Keratinocyte (primary cell): Measurements from ENCODE around the gene RASGRF2. TPM values are rescaled to one million over a fixed set of nuclear protein-coding genes. Genes with fewer than 3 reads are reported as not detected.

Source experiments
- DNase-seq: peaks from one replicate; pipeline ENCODE4 v3.0.0-alpha.2; 2011; ENCODE audit warnings: low read depth, missing footprints, low spot score
- FAIRE-seq: peaks from 2 replicates; lab custom pipeline; 2011; peaks lifted over from hg19 to GRCh38; lab: Jason Lieb, UNC
- H2AFZ ChIP-seq: 2 replicates; pipeline ENCODE4 v1.6.0; 2012; ENCODE audit warnings: low read length, control low read depth, inconsistent platforms; ENCODE audit not compliant: control insufficient read depth
- H3K27ac ChIP-seq: 2 replicates; pipeline ENCODE4 v1.5.1; 2011; ENCODE audit warnings: low read length; ENCODE audit not compliant: control insufficient read depth, insufficient read depth
- H3K27me3 ChIP-seq: 3 replicates; pipeline ENCODE4 v1.6.0; 2011; ENCODE audit warnings: low read length; ENCODE audit not compliant: control insufficient read depth, insufficient read depth; ENCODE audit errors: extremely low read depth
- H3K36me3 ChIP-seq, 2 experiments: 2 replicates in 1 of 2; 3 replicates in 1 of 2; pipeline ENCODE4 v1.5.1; 2011; ENCODE audit warnings: low read length in 2 of 2, mild to moderate bottlenecking in 1 of 2; ENCODE audit not compliant: control insufficient read depth in 2 of 2, insufficient read depth in 2 of 2; ENCODE audit errors: extremely low read depth in 1 of 2
- H3K4me1 ChIP-seq: 3 replicates; pipeline ENCODE4 v1.5.1; 2011; ENCODE audit warnings: low read length; ENCODE audit not compliant: control insufficient read depth, insufficient read depth; ENCODE audit errors: extremely low read depth
- H3K4me2 ChIP-seq: 3 replicates; pipeline ENCODE4 v1.6.0; 2011; ENCODE audit warnings: low read depth, low read length; ENCODE audit not compliant: control insufficient read depth, insufficient read depth; ENCODE audit errors: extremely low read depth
- H3K4me3 ChIP-seq, 3 experiments: fragments of 200-600 bp in 1 of 3; sonication (generic) in 1 of 3; 2 replicates in 2 of 3; 3 replicates in 1 of 3; pipeline ENCODE4 v1.5.1; 2011 to 2016; ENCODE audit warnings: low read length in 3 of 3, mild to moderate bottlenecking in 3 of 3, control low read depth in 2 of 3, inconsistent platforms in 1 of 3, low read depth in 1 of 3, mixed read lengths in 1 of 3, mixed run types in 1 of 3, moderate library complexity in 1 of 3; ENCODE audit not compliant: control insufficient read depth in 2 of 3, insufficient read depth in 2 of 3; ENCODE audit errors: extremely low read depth in 1 of 3
- H3K79me2 ChIP-seq: 2 replicates; pipeline ENCODE4 v1.6.0; 2012; ENCODE audit warnings: low read length; ENCODE audit not compliant: control insufficient read depth, insufficient read depth
- H3K9ac ChIP-seq: 3 replicates; pipeline ENCODE4 v1.6.0; 2011; ENCODE audit warnings: low read length; ENCODE audit not compliant: control insufficient read depth, insufficient read depth; ENCODE audit errors: extremely low read depth
- H3K9me1 ChIP-seq: 3 replicates; pipeline ENCODE4 v1.6.0; 2011; ENCODE audit warnings: low read length; ENCODE audit not compliant: control insufficient read depth, insufficient read depth; ENCODE audit errors: extremely low read depth
- H3K9me3 ChIP-seq: 2 replicates; pipeline ENCODE4 v1.5.1; 2012; ENCODE audit warnings: low read depth, low read length; ENCODE audit not compliant: control insufficient read depth
- H4K20me1 ChIP-seq: 3 replicates; pipeline ENCODE4 v1.6.0; 2011; ENCODE audit warnings: low read length; ENCODE audit not compliant: control insufficient read depth, insufficient read depth; ENCODE audit errors: extremely low read depth
- EZH2 ChIP-seq: IDR thresholded peaks from one replicate; pipeline ENCODE4 v1.6.1; 2012; ENCODE audit warnings: inconsistent platforms, mild to moderate bottlenecking, low read length, moderate library complexity
- dilution Hi-C: fragments of 300-500 bp; cut with MboI; formaldehyde crosslinking; loops from one replicate; pipeline ENCODE4 v1.7.0; 2020; ENCODE audit warnings: low sequenced_read_pairs; ENCODE audit not compliant: extremely low pct_ligation_motif_present
- polyA plus RNA-seq, 5 experiments: library from polyadenylated mRNA; depleted of rRNA in 3 of 5; stranded (reverse) in 3 of 5; stranded (forward) in 1 of 5; unstranded in 1 of 5; fragments of >200 nt; gene quantifications; 1 replicate in 1 of 5; 2 replicates in 3 of 5; 3 replicates in 1 of 5; pipeline versions ENCODE4 v1.2.1 to v1.2.3, GENCODE V29; 2011 to 2012; ENCODE audit warnings: missing spikeins in 2 of 5, low read depth in 1 of 5, low replicate concordance in 1 of 5
- TF ChIP-seq, protein P1 (sequence below), 3 experiments: IDR thresholded peaks in 1 of 3; conservative IDR thresholded peaks in 1 of 3; optimal IDR thresholded peaks in 1 of 3; 2 replicates in 2 of 3; 3 replicates in 1 of 3; pipeline versions ENCODE3 to v1.5.1; 2011; ENCODE audit warnings: low read length in 3 of 3, mild to moderate bottlenecking in 3 of 3, moderate library complexity in 2 of 3, control low read depth in 1 of 3, inconsistent platforms in 1 of 3; ENCODE audit not compliant: insufficient read depth in 2 of 3; ENCODE audit errors: extremely low read depth in 1 of 3

The RASGRF2 gene
- polyA plus RNA-seq, 1 donor (not counting 4 experiments of a cell fraction or from before 2014, with no cell fraction given) = 0.03 TPM

DNA sequence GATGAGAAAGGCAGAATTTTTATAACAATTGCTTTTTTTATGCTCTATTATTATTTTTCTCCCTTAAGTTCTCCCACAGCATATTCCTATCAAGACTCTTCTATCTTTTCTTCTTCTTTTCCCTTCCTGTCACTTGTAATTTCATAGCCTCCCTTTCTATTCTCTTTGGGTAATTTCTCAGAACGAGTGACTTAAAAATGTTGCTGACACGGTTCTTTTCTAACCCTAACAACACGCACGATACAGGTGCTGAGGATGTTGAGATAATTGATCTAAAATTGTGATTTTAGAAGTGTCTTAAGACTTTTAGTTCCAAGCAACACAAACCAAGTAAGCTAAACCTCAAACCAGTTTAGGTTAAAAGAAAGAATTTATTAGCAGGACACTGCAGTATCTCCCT lies 105.9 kb downstream of the RASGRF2 start:
- H3K9me1 ChIP-seq = no peaks in the 10 kb centered on the region
- FAIRE-seq (no peak), DNase-seq (no peak)
- H3K4me3 ChIP-seq = no peak overlapping the region
- H3K27me3 ChIP-seq = no peaks in the 10 kb centered on the region
- no peak for TF ChIP-seq EZH2
- TF ChIP-seq, protein P1, sequence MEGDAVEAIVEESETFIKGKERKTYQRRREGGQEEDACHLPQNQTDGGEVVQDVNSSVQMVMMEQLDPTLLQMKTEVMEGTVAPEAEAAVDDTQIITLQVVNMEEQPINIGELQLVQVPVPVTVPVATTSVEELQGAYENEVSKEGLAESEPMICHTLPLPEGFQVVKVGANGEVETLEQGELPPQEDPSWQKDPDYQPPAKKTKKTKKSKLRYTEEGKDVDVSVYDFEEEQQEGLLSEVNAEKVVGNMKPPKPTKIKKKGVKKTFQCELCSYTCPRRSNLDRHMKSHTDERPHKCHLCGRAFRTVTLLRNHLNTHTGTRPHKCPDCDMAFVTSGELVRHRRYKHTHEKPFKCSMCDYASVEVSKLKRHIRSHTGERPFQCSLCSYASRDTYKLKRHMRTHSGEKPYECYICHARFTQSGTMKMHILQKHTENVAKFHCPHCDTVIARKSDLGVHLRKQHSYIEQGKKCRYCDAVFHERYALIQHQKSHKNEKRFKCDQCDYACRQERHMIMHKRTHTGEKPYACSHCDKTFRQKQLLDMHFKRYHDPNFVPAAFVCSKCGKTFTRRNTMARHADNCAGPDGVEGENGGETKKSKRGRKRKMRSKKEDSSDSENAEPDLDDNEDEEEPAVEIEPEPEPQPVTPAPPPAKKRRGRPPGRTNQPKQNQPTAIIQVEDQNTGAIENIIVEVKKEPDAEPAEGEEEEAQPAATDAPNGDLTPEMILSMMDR (optimal IDR thresholded peaks at IDR 0.05 in 1 of 3, IDR thresholded peaks at IDR 0.05 in 1 of 3, conservative IDR thresholded peaks at IDR 0.05 in 1 of 3; ENCODE audit: extremely low read depth in 1 of 3, insufficient read depth in 2 of 3, low read length in 3 of 3) = no peak
- no peaks in the 10 kb centered on the region for H3K36me3 ChIP-seq
- no peak overlapping the region for H3K27ac ChIP-seq
- no peaks in the 10 kb centered on the region for H4K20me1 ChIP-seq
- no peak overlapping the region for H3K9ac ChIP-seq
- no peaks in the 10 kb centered on the region for H3K79me2 ChIP-seq
- no peaks in the 10 kb centered on the region for H3K9me3 ChIP-seq
- H3K4me1 ChIP-seq = no peaks in the 10 kb centered on the region
- H3K4me2 ChIP-seq = no peak overlapping the region
- no peak overlapping the region for H2AFZ ChIP-seq
- dilution Hi-C loops = no loop called here

DNA sequence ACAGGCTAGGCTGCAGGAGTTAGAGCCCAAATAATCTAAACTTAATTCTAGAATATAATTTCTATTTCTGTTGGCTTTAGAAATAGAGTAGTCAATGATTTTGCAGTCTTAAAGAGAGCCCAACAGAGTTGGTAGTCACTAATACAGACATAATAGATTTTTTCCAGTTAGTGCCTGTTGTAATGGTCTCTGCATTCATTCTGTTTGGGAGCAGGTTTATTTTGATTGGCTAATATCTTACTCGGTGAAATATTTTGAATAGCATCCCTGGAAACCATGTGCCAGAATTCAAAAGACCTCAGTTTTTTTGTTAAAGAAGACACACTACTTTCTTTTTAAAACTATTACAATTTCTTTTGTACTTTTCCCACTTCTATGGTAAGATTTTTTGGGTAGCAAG lies 107.2 kb downstream of the RASGRF2 start:
- Histone ChIP-seq H3K9me3 (no peaks in the 10 kb centered on the region), H3K36me3 (no peaks in the 10 kb centered on the region), H4K20me1 (no peaks in the 10 kb centered on the region), H3K27ac (no peak overlapping the region), H3K79me2 (no peaks in the 10 kb centered on the region), H3K27me3 (no peaks in the 10 kb centered on the region), H2AFZ (no peak overlapping the region), H3K9me1 (no peaks in the 10 kb centered on the region), H3K9ac (no peak overlapping the region), H3K4me1 (no peaks in the 10 kb centered on the region), H3K4me2 (no peak overlapping the region), H3K4me3 (no peak overlapping the region)
- FAIRE-seq (no peak), DNase-seq (no peak)
- dilution Hi-C loops = no loop called here
- TF ChIP-seq EZH2 = no peak
- TF ChIP-seq, protein P1 (optimal IDR thresholded peaks at IDR 0.05 in 1 of 3, IDR thresholded peaks at IDR 0.05 in 1 of 3, conservative IDR thresholded peaks at IDR 0.05 in 1 of 3; ENCODE audit: extremely low read depth in 1 of 3, insufficient read depth in 2 of 3, low read length in 3 of 3) = no peak
